Measurements from ENCODE around the gene QRFP. TPM values are rescaled to one million over a fixed set of nuclear protein-coding genes. Genes with fewer than 3 reads are reported as not detected.

QRFP gene
- total RNA-seq, 1 experiment from 2014 or later = not detected

GRCh38 chr9:130879863-130880411 is 16.7 kb downstream of the QRFP start:
- Histone ChIP-seq H3K4me3 (replicated peaks in 1 of 2; ENCODE audit: low read depth in 1 of 2, low read length in 2 of 2) (no peak overlapping the region), H2AFZ (ENCODE audit: low read depth, low read length, poor library complexity, severe bottlenecking) (no peak overlapping the region), H3K79me2 (ENCODE audit: insufficient read depth, low read length) (no peaks in the 10 kb centered on the region), H3K27me3 (ENCODE audit: insufficient read depth, low read length) (no peaks in the 10 kb centered on the region), H3K36me3 (ENCODE audit: control insufficient read depth in 1 of 2, insufficient read depth in 2 of 2, low read length in 2 of 2) (peaks cover 15 to 34% of the 10 kb centered on the region in 2 experiments; a peak in 3 of 4 replicates), H3K9me2 (ENCODE audit: insufficient read depth) (no peaks in the 10 kb centered on the region), H3K9ac (ENCODE audit: low read length) (no peak overlapping the region), H3K4me1 (ENCODE audit: control insufficient read depth in 1 of 2, insufficient read depth in 2 of 2, low read length in 2 of 2) (no peaks in the 10 kb centered on the region; a peak in 1 of 4 replicates), H3K27ac (ENCODE audit: low read depth, low read length) (no peak overlapping the region), H3K4me2 (ENCODE audit: low read length) (no peak overlapping the region), H4K20me1 (ENCODE audit: insufficient read depth) (no peaks in the 10 kb centered on the region), H3K9me3 (ENCODE audit: control insufficient read depth in 1 of 2, insufficient read depth in 1 of 2, low read depth in 1 of 2, low read length in 2 of 2) (no peaks in the 10 kb centered on the region)
- ChIA-PET POLR2A (no interaction called here), CTCF (no interaction called here), RAD21 (ENCODE audit: low non-redundant PET in 1 of 2, low total read pairs in 2 of 2, uncharacterized antibody in 2 of 2, unreplicated experiment in 2 of 2) (no interaction called here)
- ATAC-seq = no peak
- intact Hi-C loops (cut with micrococcal nuclease) = no loop called here
- no peak for DNase-seq (ENCODE audit: low read depth, low spot score)
- BruUV-seq (replicated peaks) = no TSS peak
- no peak for TF ChIP-seq EZH2phosphoT487 (IDR thresholded peaks at IDR 0.05; ENCODE audit: borderline replicate concordance)
- no peak for TF ChIP-seq SRF (IDR thresholded peaks at IDR 0.05; ENCODE audit: low read depth)
- no peak for TF ChIP-seq ZBTB33 (IDR thresholded peaks at IDR 0.05; ENCODE audit: extremely low read depth, insufficient replicate concordance, low read length)
- no peak for TF ChIP-seq SIN3A (IDR thresholded peaks at IDR 0.05; ENCODE audit: low read depth)

GRCh38 chr9:130878295-130878694 is 18.3 kb downstream of the QRFP start:
- peaks cover 27 to 43% of the 10 kb centered on the region in 2 experiments; a peak in 3 of 4 replicates for H3K36me3 ChIP-seq (ENCODE audit: control insufficient read depth in 1 of 2, insufficient read depth in 2 of 2, low read length in 2 of 2)
- CTCF ChIA-PET = interaction anchor here (1.2 to 2.6 kb wide), 2 partner anchors 9 to 120 kb away, joined by 4 to 11 read pairs; no protein-coding TSS in a partner anchor
- POLR2A ChIA-PET = no interaction called here
- TF ChIP-seq EZH2 (IDR thresholded peaks at IDR 0.05) (no peak), EZH2phosphoT487 (IDR thresholded peaks at IDR 0.05; ENCODE audit: borderline replicate concordance) (no peak), RAD21 (IDR thresholded peaks at IDR 0.05; ENCODE audit: low read depth) (no peak), SIN3A (IDR thresholded peaks at IDR 0.05; ENCODE audit: low read depth) (no peak), YY1 (IDR thresholded peaks at IDR 0.05; ENCODE audit: extremely low read depth, insufficient replicate concordance, low read depth, low read length) (no peak), CBX3 (IDR thresholded peaks at IDR 0.05; ENCODE audit: low read depth) (no peak), REST (IDR thresholded peaks at IDR 0.05; ENCODE audit: low read depth) (no peak), TCF7L2 (IDR thresholded peaks at IDR 0.05; ENCODE audit: borderline replicate concordance, extremely low read depth, insufficient read depth, insufficient read length) (no peak), ZBTB33 (IDR thresholded peaks at IDR 0.05; ENCODE audit: extremely low read depth, insufficient replicate concordance, low read length) (no peak), POLR2AphosphoS5 (IDR thresholded peaks at IDR 0.05; ENCODE audit: low read depth, low read length) (no peak)

More at GRCh38 chr9:130878295-130878694, 18.3 kb downstream of the QRFP start:
- BruUV-seq (replicated peaks) = no TSS peak
- DNase-seq (ENCODE audit: low read depth, low spot score) = no peak
- Histone ChIP-seq H3K79me2 (ENCODE audit: insufficient read depth, low read length) (no peaks in the 10 kb centered on the region), H4K20me1 (ENCODE audit: insufficient read depth) (no peaks in the 10 kb centered on the region), H3K4me1 (ENCODE audit: control insufficient read depth in 1 of 2, insufficient read depth in 2 of 2, low read length in 2 of 2) (no peaks in the 10 kb centered on the region; a peak in 1 of 4 replicates), H3K27ac (ENCODE audit: low read depth, low read length) (no peak overlapping the region), H3K9ac (ENCODE audit: low read length) (no peak overlapping the region), H3K27me3 (ENCODE audit: insufficient read depth, low read length) (no peaks in the 10 kb centered on the region), H3K9me3 (ENCODE audit: control insufficient read depth in 1 of 2, insufficient read depth in 1 of 2, low read depth in 1 of 2, low read length in 2 of 2) (no peaks in the 10 kb centered on the region), H3K9me2 (ENCODE audit: insufficient read depth) (no peaks in the 10 kb centered on the region), H2AFZ (ENCODE audit: low read depth, low read length, poor library complexity, severe bottlenecking) (no peak overlapping the region), H3K4me2 (ENCODE audit: low read length) (no peak overlapping the region), H3K4me3 (replicated peaks in 1 of 2; ENCODE audit: low read depth in 1 of 2, low read length in 2 of 2) (no peak overlapping the region)
- RAD21 ChIA-PET (ENCODE audit: low non-redundant PET in 1 of 2, low total read pairs in 2 of 2, uncharacterized antibody in 2 of 2, unreplicated experiment in 2 of 2) = no interaction called here
- intact Hi-C loops (cut with micrococcal nuclease) = no loop called here
- ATAC-seq = no peak
